Uterus (tissue), 4 donors: ENCODE results near the gene CHST13. TPM values are rescaled to one million over a fixed set of nuclear protein-coding genes. Genes with fewer than 3 reads are reported as not detected.

Source experiments
- DNase-seq, 2 donors: peaks; one replicate each; pipeline ENCODE4 v3.0.0-alpha.2; 2019 to 2020
- H3K27ac ChIP-seq, 2 donors: fragments of 200-600 bp; sonication (generic); 1 replicate in 1 of 2; 2 replicates in 1 of 2; pipeline ENCODE4 v1.5.1; 2016 to 2018
- H3K27me3 ChIP-seq, 2 donors: fragments of 200-600 bp; sonication (generic); one replicate each; pipeline ENCODE4 v1.5.1; 2018 to 2019; ENCODE audit warnings: control low read depth in 1 of 2
- H3K36me3 ChIP-seq, 2 donors: fragments of 200-600 bp; sonication (generic); one replicate each; pipeline ENCODE4 v1.5.1; 2019; ENCODE audit warnings: control low read depth in 1 of 2
- H3K4me1 ChIP-seq, 2 donors: fragments of 200-600 bp; sonication (generic); one replicate each; pipeline ENCODE4 v1.5.1; 2018 to 2019; ENCODE audit warnings: control low read depth in 1 of 2
- H3K4me3 ChIP-seq, 2 donors: fragments of 200-600 bp; sonication (generic); 1 replicate in 1 of 2; 2 replicates in 1 of 2; pipeline ENCODE4 v1.5.1; 2018 to 2019; ENCODE audit warnings: mild to moderate bottlenecking in 1 of 2
- H3K9me3 ChIP-seq, 2 donors: fragments of 200-600 bp; sonication (generic); one replicate each; pipeline ENCODE4 v1.5.1; 2019; ENCODE audit warnings: control low read depth in 1 of 2
- POLR2A ChIP-seq, 2 donors: fragments of 450-650 bp; IDR thresholded peaks; one replicate each; pipeline ENCODE4 v1.6.1; 2016; ENCODE audit warnings: antibody characterized with exemption in 2 of 2, mild to moderate bottlenecking in 1 of 2, moderate library complexity in 1 of 2
- intact Hi-C: fragments of 100-400 bp; cut with DNase I; formaldehyde crosslinking; loops from one replicate; pipeline ENCODE4 v1.15.1; 2023; ENCODE audit warnings: low total_unique reads
- total RNA-seq, 4 donors: library from RNA; depleted of rRNA in 3 of 4; stranded (reverse); fragments of >200 nt in 3 of 4; gene quantifications; one replicate each; pipeline versions ENCODE4 v1.1.0 to v1.2.4, GENCODE V29; 2014 to 2023
- TF ChIP-seq, protein P1 (sequence below), 4 experiments: fragments of 200-600 bp in 2 of 4; fragments of 450-650 bp in 2 of 4; sonication (generic) in 2 of 4; IDR thresholded peaks; one replicate each; pipeline ENCODE4 v1.5.1; 2016 to 2019; ENCODE audit warnings: antibody characterized with exemption in 4 of 4, mild to moderate bottlenecking in 2 of 4, moderate library complexity in 1 of 4
- donor health status: DM: yes; HTN: yes; CAD: no.

Gene CHST13
- under 1 TPM in 2 of 4 donors, not detected in 2; 0.24 to 0.62 TPM for total RNA-seq

DNA sequence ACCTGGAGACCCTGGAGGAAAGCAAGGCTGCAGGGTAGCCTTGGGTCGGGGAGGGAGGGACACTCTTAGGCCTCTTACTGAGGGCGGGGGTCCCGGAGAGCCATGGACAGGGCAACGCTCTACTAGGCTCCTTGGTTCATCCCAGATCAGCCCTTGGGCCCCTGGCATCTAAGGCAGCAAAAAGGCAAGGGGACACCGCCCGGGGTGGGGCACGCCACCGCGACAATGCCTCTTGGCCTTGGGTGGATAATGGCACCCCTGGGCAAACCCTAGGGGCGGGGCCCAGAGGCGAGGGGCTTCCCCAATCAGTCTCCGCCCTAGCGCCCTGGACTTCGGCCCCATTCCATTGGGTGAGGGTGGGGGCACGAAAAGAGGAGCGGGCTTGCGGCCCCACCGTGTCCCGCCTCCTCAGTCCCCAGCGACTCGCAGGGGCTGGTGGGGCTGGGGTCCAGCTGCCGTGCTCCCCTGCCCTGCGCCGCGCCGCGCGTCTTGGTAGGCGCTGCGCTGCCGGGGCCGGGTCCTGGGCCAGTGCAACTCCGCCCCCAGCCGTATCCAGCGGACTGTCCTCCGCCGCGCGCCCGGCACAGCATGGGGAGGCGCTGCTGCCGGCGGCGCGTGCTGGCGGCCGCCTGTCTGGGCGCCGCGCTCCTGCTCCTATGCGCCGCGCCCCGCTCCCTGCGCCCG lies at the start of gene CHST13:
TSS of gene CHST13 (plus strand) at position 411 of the 684 bp plus-strand sequence. CDS start at position 589, 178 bp downstream.
- Histone ChIP-seq H3K4me3 (no peak within 1 kb of the TSS), H3K9me3 (no peaks in the 10 kb centered on the region), H3K4me1 (peaks cover 0 to 10% of the 10 kb centered on the region in 2 donors), H3K27ac (no peak within 1 kb of the TSS), H3K27me3 (peaks cover 0 to 5% of the 10 kb centered on the region in 2 donors), H3K36me3 (no peaks in the 10 kb centered on the region)
- intact Hi-C loops, result no loop called here
- DNase-seq, result no peak
- TF ChIP-seq POLR2A (IDR thresholded peaks at IDR 0.05), result no peak

- peak overlapping the region; percentile 59 to 91 for H3K4me3 ChIP-seq
- peaks cover 20 to 21% of the 10 kb centered on the region in 2 donors for H3K4me1 ChIP-seq
- H3K9me3 ChIP-seq, result no peaks in the 10 kb centered on the region
- DNase-seq, result peak; percentile 28 to 37
- peak overlapping the region; percentile 90 to 95 for H3K27ac ChIP-seq
- intact Hi-C loops, result no loop called here
- TF ChIP-seq, protein P1, sequence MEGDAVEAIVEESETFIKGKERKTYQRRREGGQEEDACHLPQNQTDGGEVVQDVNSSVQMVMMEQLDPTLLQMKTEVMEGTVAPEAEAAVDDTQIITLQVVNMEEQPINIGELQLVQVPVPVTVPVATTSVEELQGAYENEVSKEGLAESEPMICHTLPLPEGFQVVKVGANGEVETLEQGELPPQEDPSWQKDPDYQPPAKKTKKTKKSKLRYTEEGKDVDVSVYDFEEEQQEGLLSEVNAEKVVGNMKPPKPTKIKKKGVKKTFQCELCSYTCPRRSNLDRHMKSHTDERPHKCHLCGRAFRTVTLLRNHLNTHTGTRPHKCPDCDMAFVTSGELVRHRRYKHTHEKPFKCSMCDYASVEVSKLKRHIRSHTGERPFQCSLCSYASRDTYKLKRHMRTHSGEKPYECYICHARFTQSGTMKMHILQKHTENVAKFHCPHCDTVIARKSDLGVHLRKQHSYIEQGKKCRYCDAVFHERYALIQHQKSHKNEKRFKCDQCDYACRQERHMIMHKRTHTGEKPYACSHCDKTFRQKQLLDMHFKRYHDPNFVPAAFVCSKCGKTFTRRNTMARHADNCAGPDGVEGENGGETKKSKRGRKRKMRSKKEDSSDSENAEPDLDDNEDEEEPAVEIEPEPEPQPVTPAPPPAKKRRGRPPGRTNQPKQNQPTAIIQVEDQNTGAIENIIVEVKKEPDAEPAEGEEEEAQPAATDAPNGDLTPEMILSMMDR (IDR thresholded peaks at IDR 0.05), result no peak
- TF ChIP-seq POLR2A (IDR thresholded peaks at IDR 0.05), result no peak
- H3K36me3 ChIP-seq, result no peaks in the 10 kb centered on the region
- no peaks in the 10 kb centered on the region for H3K27me3 ChIP-seq
These were observed 49.2 kb upstream of the CHST13 start for GRCh38 chr3:126474498-126475412.

DNA sequence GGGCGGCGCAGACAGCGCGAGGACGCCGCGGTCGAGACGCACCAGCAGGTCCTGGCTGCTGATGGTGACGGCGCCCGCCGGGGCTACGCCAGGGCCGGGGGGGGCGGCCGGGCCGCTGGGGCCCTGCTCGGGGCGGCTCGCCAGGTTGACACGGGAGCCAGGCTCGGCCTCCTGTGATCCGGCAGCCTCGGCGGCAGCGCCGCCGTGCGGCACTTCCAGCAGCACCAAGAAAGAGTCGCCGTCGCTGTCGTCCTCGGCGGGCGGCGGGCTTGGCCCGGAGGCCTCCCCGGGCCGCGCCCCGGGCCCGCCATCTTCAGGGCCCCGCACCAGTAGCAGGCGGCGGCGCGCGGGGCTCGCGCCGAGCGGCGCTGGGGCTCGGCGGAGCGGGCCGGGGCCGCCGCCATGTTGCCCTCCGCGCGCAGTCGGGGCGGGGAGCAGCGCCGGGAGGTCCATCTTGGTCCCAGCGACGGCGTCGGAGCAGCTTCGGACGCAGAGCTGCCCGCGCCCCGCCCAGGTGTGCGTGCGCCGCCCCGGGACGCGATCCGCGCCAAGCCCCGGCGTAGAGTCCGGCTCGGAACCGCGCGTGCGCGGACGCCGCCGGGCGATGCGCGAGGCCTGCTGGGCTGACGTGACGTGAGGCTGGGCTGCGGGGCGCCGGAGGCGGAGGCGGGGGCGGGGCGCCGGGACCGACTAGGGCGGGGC lies 48.4 kb upstream of the CHST13 start, which contains the start of gene ZXDC:
TSS of gene ZXDC (minus strand) at position 479 of the 702 bp plus-strand sequence. CDS start at position 453, 26 bp downstream.
- TF ChIP-seq POLR2A (IDR thresholded peaks at IDR 0.05), result peak; percentile 78 to 93
- TF ChIP-seq, protein P1 (IDR thresholded peaks at IDR 0.05), result peak in 3 of 4 experiments; percentile 21 to 61 (median 52)
- Histone ChIP-seq H3K27me3 (no peaks in the 10 kb centered on the region), H3K27ac (peak within 1 kb of the TSS; percentile 90 to 95), H3K4me3 (peak within 1 kb of the TSS; percentile 59 to 91), H3K9me3 (no peaks in the 10 kb centered on the region), H3K4me1 (peaks cover 20 to 21% of the 10 kb centered on the region in 2 donors), H3K36me3 (no peaks in the 10 kb centered on the region)
- intact Hi-C loops, result no loop called here
- peak; percentile 92 to 95 for DNase-seq

GRCh38 chr3:126476166-126477060 lies 47.5 kb upstream of the CHST13 start:
- peak; percentile 73 to 76 for DNase-seq
- Histone ChIP-seq H3K9me3 (no peaks in the 10 kb centered on the region), H3K36me3 (no peaks in the 10 kb centered on the region), H3K27ac (peak overlapping the region; percentile 78 to 91), H3K4me1 (peaks cover 17 to 21% of the 10 kb centered on the region in 2 donors), H3K4me3 (peak overlapping the region; percentile 57 to 75), H3K27me3 (no peaks in the 10 kb centered on the region)
- peak in 1 of 2 donors; percentile 58 for TF ChIP-seq POLR2A (IDR thresholded peaks at IDR 0.05)
- TF ChIP-seq, protein P1 (IDR thresholded peaks at IDR 0.05), result peak in 1 of 4 experiments; percentile 14
- intact Hi-C loops, result no loop called here
